ENCODE results near the gene MAPK14. TPM values are rescaled to one million over a fixed set of nuclear protein-coding genes. Genes with fewer than 3 reads are reported as not detected.

MAPK14 gene
- total and polyA plus RNA-seq, 2 of the 4 experiments (the other 2 are of a cell fraction): 28.4 to 74.4 TPM

DNA sequence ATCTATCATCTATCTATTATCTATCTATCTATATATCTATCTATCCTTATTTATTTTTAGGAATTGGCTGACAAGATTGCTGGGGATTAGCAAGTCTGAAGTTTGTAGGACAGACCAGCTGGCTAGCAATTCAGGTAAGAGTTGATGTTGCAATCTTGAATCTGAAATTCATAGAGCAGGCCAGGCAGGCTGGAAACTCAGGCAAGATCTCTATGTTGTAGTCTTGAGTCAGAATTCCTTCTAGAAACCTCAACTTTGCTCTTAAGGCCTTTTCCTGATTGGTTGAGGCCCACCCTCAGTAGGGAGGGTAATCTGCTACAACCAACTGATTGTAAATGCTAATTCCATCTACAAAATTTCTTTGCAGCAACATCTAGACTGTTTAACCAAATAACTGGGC, 121.9 kb downstream of the MAPK14 start:
- Histone ChIP-seq H3K4me2 (ENCODE audit: low read depth, low read length) (no peak overlapping the region), H2BK120ac (ENCODE audit: low read depth, low read length) (no peak overlapping the region), H2BK15ac (ENCODE audit: low read depth, low read length) (no peak overlapping the region), H3K79me1 (ENCODE audit: low read depth in 1 of 2, low read length in 2 of 2) (no peaks in the 10 kb centered on the region), H2AK9ac (replicated peaks; ENCODE audit: low read depth, low read length, poor library complexity) (no peak overlapping the region), H3K56ac (ENCODE audit: extremely low read depth, insufficient read depth, low read length) (no peak overlapping the region), H2AFZ (replicated peaks; ENCODE audit: low read length, poor library complexity) (no peak overlapping the region), H4K8ac (ENCODE audit: low read depth in 2 of 2, low read length in 2 of 2) (no peak overlapping the region), H3K18ac (ENCODE audit: low read depth, low read length) (no peak overlapping the region), H2BK5ac (ENCODE audit: low read depth, low read length, poor library complexity, severe bottlenecking) (no peak overlapping the region), H3K9ac (ENCODE audit: low read depth, low read length) (no peak overlapping the region), H3K23ac (ENCODE audit: low read depth, low read length) (no peak overlapping the region), H3K4me3 (ENCODE audit: insufficient read depth, low read depth, low read length) (no peak overlapping the region), H2AK5ac (ENCODE audit: low read depth, low read length) (no peak overlapping the region), H3K36me3 (ENCODE audit: control insufficient read depth, insufficient read depth, low read length) (no peaks in the 10 kb centered on the region), H3K4ac (ENCODE audit: low read depth, low read length) (no peak overlapping the region), H3K27me3 (ENCODE audit: control insufficient read depth, insufficient read depth, low read length) (peaks cover 8% of the 10 kb centered on the region), H3K4me1 (ENCODE audit: control insufficient read depth, insufficient read depth, low read length) (no peaks in the 10 kb centered on the region), H4K20me1 (ENCODE audit: insufficient read depth, low read length) (no peaks in the 10 kb centered on the region), H3K27ac (ENCODE audit: insufficient read depth, low read length) (no peak overlapping the region), H3K9me1 (ENCODE audit: insufficient read depth, low read length) (no peaks in the 10 kb centered on the region), H3K14ac (replicated peaks; ENCODE audit: low read depth, low read length) (no peak overlapping the region), H4K91ac (ENCODE audit: insufficient read depth, low read depth, low read length) (no peak overlapping the region), H4K5ac (ENCODE audit: low read depth, low read length) (no peak overlapping the region), H2BK20ac (ENCODE audit: low read depth, low read length) (no peak overlapping the region), H3K9me3 (ENCODE audit: control insufficient read depth, insufficient read depth, low read length) (peaks cover 2% of the 10 kb centered on the region; the same call in 1 of the 2 replicates)
- TF ChIP-seq BHLHE40 (IDR thresholded peaks at IDR 0.05; ENCODE audit: low read depth, low read length) (no peak), NFE2L2 (IDR thresholded peaks at IDR 0.05; ENCODE audit: low read depth, low read length) (no peak), CEBPB (IDR thresholded peaks at IDR 0.05; ENCODE audit: low read depth, low read length) (0 out of 2 replicates have a peak, but pooled peaks have one; percentile 26), MXI1 (IDR thresholded peaks at IDR 0.05; ENCODE audit: borderline replicate concordance, low read depth, low read length) (no peak)
- TF ChIP-seq, protein P1, sequence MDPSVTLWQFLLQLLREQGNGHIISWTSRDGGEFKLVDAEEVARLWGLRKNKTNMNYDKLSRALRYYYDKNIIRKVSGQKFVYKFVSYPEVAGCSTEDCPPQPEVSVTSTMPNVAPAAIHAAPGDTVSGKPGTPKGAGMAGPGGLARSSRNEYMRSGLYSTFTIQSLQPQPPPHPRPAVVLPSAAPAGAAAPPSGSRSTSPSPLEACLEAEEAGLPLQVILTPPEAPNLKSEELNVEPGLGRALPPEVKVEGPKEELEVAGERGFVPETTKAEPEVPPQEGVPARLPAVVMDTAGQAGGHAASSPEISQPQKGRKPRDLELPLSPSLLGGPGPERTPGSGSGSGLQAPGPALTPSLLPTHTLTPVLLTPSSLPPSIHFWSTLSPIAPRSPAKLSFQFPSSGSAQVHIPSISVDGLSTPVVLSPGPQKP (IDR thresholded peaks at IDR 0.05; ENCODE audit: borderline replicate concordance, low read depth, low read length): no peak
- in situ Hi-C loops (cut with MboI; ENCODE audit: low sequenced_read_pairs): no loop called here
- DNase-seq (no peak), ATAC-seq (ENCODE audit: low read depth) (no peak)
- ChIA-PET CTCF (no interaction called here), POLR2A (ENCODE audit: unreplicated experiment) (no interaction called here)
- BruUV-seq (replicated peaks): no TSS peak
- dilution Hi-C loops (cut with HindIII; ENCODE audit: low sequenced_read_pairs, unreplicated experiment): no loop called here
- intact Hi-C loops (cut with micrococcal nuclease): no loop called here
